IMR-90 (cell line): ENCODE measurements around the gene ARFGAP3. TPM values are rescaled to one million over a fixed set of nuclear protein-coding genes. Genes with fewer than 3 reads are reported as not detected.

Experiments used
- ATAC-seq: fragments of 200-7000 bp; cut with Tn5 transposase; 2 replicates; pipeline ENCODE4 v1.9.1; 2020; ENCODE audit warnings: low read depth, mild to moderate bottlenecking, moderate library complexity
- BruUV-seq: library from RNA; stranded (reverse); fragments of 400-500 nt; replicated peaks from 2 replicates; lab custom pipeline; 2021; lab: Mats Ljungman, UMichigan
- CTCF ChIA-PET: fragments of 300-600 bp; formaldehyde crosslinking; extraction: SDS; loops from one replicate; lab custom pipeline; 2021; ENCODE audit warnings: antibody characterized with exemption; lab: Yijun Ruan, JAX
- POLR2A ChIA-PET: fragments of 300-600 bp; sonication (Branson Sonifier 250); formaldehyde crosslinking; loops from one replicate; lab custom pipeline; 2022; ENCODE audit warnings: antibody characterized with exemption; ENCODE audit not compliant: unreplicated experiment; lab: Charles Lee
- DNase-seq: peaks from one replicate; pipeline ENCODE4 v3.0.0; 2013
- H2AFZ ChIP-seq: replicated peaks from 2 replicates; pipeline ENCODE3; 2013; ENCODE audit warnings: low read length, mild to moderate bottlenecking; ENCODE audit not compliant: poor library complexity
- H2AK5ac ChIP-seq: 2 replicates; pipeline ENCODE4 v1.6.1; 2013; ENCODE audit warnings: low read depth, low read length, inconsistent platforms
- H2AK9ac ChIP-seq: replicated peaks from 2 replicates; pipeline ENCODE3; 2013; ENCODE audit warnings: mild to moderate bottlenecking, low read depth, low read length, moderate library complexity; ENCODE audit not compliant: poor library complexity
- H2BK120ac ChIP-seq: 2 replicates; pipeline ENCODE4 v1.6.1; 2013; ENCODE audit warnings: low read depth, low read length, inconsistent platforms
- H2BK15ac ChIP-seq: 3 replicates; pipeline ENCODE4 v1.6.1; 2013; ENCODE audit warnings: low read depth, low read length, inconsistent platforms
- H2BK20ac ChIP-seq: 2 replicates; pipeline ENCODE4 v1.6.1; 2013; ENCODE audit warnings: low read depth, mild to moderate bottlenecking, inconsistent platforms, low read length, moderate library complexity
- H2BK5ac ChIP-seq: 2 replicates; pipeline ENCODE4 v1.6.1; 2013; ENCODE audit warnings: mild to moderate bottlenecking, low read depth, low read length, inconsistent platforms; ENCODE audit not compliant: poor library complexity, severe bottlenecking
- H3K14ac ChIP-seq: replicated peaks from 2 replicates; pipeline ENCODE4 v1.6.1; 2013; ENCODE audit warnings: low read depth, low read length, inconsistent platforms
- H3K18ac ChIP-seq: 2 replicates; pipeline ENCODE4 v1.6.1; 2013; ENCODE audit warnings: low read depth, low read length, control low read depth
- H3K23ac ChIP-seq: 2 replicates; pipeline ENCODE4 v1.6.1; 2013; ENCODE audit warnings: low read depth, low read length, inconsistent platforms
- H3K27ac ChIP-seq: 2 replicates; pipeline ENCODE4 v1.5.1; 2013; ENCODE audit warnings: mild to moderate bottlenecking, control low read depth, low read length; ENCODE audit not compliant: insufficient read depth
- H3K27me3 ChIP-seq: 2 replicates; pipeline ENCODE4 v1.6.1; 2013; ENCODE audit warnings: low read length; ENCODE audit not compliant: control insufficient read depth, insufficient read depth
- H3K36me3 ChIP-seq: 2 replicates; pipeline ENCODE4 v1.6.1; 2013; ENCODE audit warnings: low read length, mixed read lengths; ENCODE audit not compliant: control insufficient read depth, insufficient read depth
- H3K4ac ChIP-seq: 2 replicates; pipeline ENCODE4 v1.6.1; 2013; ENCODE audit warnings: low read depth, low read length, inconsistent platforms
- H3K4me1 ChIP-seq: 2 replicates; pipeline ENCODE4 v1.6.1; 2013; ENCODE audit warnings: low read length, mixed read lengths; ENCODE audit not compliant: control insufficient read depth, insufficient read depth
- H3K4me2 ChIP-seq: 2 replicates; pipeline ENCODE4 v1.6.1; 2013; ENCODE audit warnings: low read depth, mild to moderate bottlenecking, control low read depth, low read length, moderate library complexity
- H3K4me3 ChIP-seq: 2 replicates; pipeline ENCODE4 v1.5.1; 2013; ENCODE audit warnings: low read depth, mild to moderate bottlenecking, control low read depth, low read length, moderate library complexity; ENCODE audit not compliant: insufficient read depth
- H3K56ac ChIP-seq: 2 replicates; pipeline ENCODE4 v1.6.1; 2013; ENCODE audit warnings: low read length, inconsistent platforms; ENCODE audit not compliant: insufficient read depth; ENCODE audit errors: extremely low read depth
- H3K79me1 ChIP-seq, 2 experiments: 2 replicates each; pipeline ENCODE4 v1.6.1; 2013; ENCODE audit warnings: low read length in 2 of 2, inconsistent platforms in 1 of 2, low read depth in 1 of 2
- H3K9ac ChIP-seq: 2 replicates; pipeline ENCODE4 v1.6.1; 2013; ENCODE audit warnings: low read depth, low read length, control low read depth
- H3K9me1 ChIP-seq: 2 replicates; pipeline ENCODE4 v1.6.1; 2013; ENCODE audit warnings: low read length, inconsistent platforms; ENCODE audit not compliant: insufficient read depth
- H3K9me3 ChIP-seq: 2 replicates; pipeline ENCODE4 v1.6.1; 2013; ENCODE audit warnings: low read length; ENCODE audit not compliant: control insufficient read depth, insufficient read depth
- H4K20me1 ChIP-seq: 2 replicates; pipeline ENCODE4 v1.6.1; 2013; ENCODE audit warnings: low read length, inconsistent platforms; ENCODE audit not compliant: insufficient read depth
- H4K5ac ChIP-seq: 2 replicates; pipeline ENCODE4 v1.6.1; 2013; ENCODE audit warnings: mild to moderate bottlenecking, low read depth, low read length, control low read depth
- H4K8ac ChIP-seq, 2 experiments: 2 replicates each; pipeline ENCODE4 v1.6.1; 2013; ENCODE audit warnings: low read depth in 2 of 2, low read length in 2 of 2, control low read depth in 1 of 2, inconsistent platforms in 1 of 2
- H4K91ac ChIP-seq: 2 replicates; pipeline ENCODE4 v1.6.1; 2013; ENCODE audit warnings: low read depth, low read length, inconsistent platforms; ENCODE audit not compliant: insufficient read depth
- BHLHE40 ChIP-seq: fragments of 150-350 bp; IDR thresholded peaks from 2 replicates; pipeline ENCODE4 v1.6.1; 2016; ENCODE audit warnings: mild to moderate bottlenecking, low read depth, low read length
- CEBPB ChIP-seq: IDR thresholded peaks from 2 replicates; pipeline ENCODE4 v1.6.1; 2012; ENCODE audit warnings: low read depth, low read length, improper control_type of control experiment
- CHD1 ChIP-seq: IDR thresholded peaks from 2 replicates; pipeline ENCODE4 v1.6.1; 2012; ENCODE audit warnings: low read depth, low read length, improper control_type of control experiment
- CTCF ChIP-seq: conservative IDR thresholded peaks from 2 replicates; pipeline ENCODE4 v1.5.1; 2012; ENCODE audit warnings: mild to moderate bottlenecking, low read depth, low read length, improper control_type of control experiment
- ELK1 ChIP-seq: fragments of 150-350 bp; IDR thresholded peaks from 2 replicates; pipeline ENCODE4 v1.6.1; 2016; ENCODE audit warnings: low read depth, mild to moderate bottlenecking, low read length, moderate library complexity, borderline replicate concordance
- FOS ChIP-seq: fragments of 150-350 bp; IDR thresholded peaks from 2 replicates; pipeline ENCODE4 v1.6.1; 2016; ENCODE audit warnings: low read depth, low read length
- MAFK ChIP-seq: IDR thresholded peaks from 2 replicates; pipeline ENCODE4 v1.6.1; 2012; ENCODE audit warnings: low read depth, low read length, improper control_type of control experiment
- MAZ ChIP-seq: IDR thresholded peaks from 2 replicates; pipeline ENCODE4 v1.6.1; 2012; ENCODE audit warnings: low read depth, mild to moderate bottlenecking, low read length, improper control_type of control experiment, moderate library complexity, borderline replicate concordance
- MXI1 ChIP-seq: IDR thresholded peaks from 2 replicates; pipeline ENCODE4 v1.6.1; 2012; ENCODE audit warnings: low read depth, mild to moderate bottlenecking, low read length, moderate library complexity, borderline replicate concordance
- NFE2L2 ChIP-seq: fragments of 150-350 bp; IDR thresholded peaks from 2 replicates; pipeline ENCODE4 v1.6.1; 2016; ENCODE audit warnings: low read depth, mild to moderate bottlenecking, low read length
- POLR2A ChIP-seq: IDR thresholded peaks from 2 replicates; pipeline ENCODE4 v1.6.1; 2012; ENCODE audit warnings: mild to moderate bottlenecking, low read depth, low read length
- RAD21 ChIP-seq: IDR thresholded peaks from 2 replicates; pipeline ENCODE4 v1.6.1; 2012; ENCODE audit warnings: low read length, improper control_type of control experiment
- RCOR1 ChIP-seq: IDR thresholded peaks from 2 replicates; pipeline ENCODE4 v1.6.1; 2012; ENCODE audit warnings: mild to moderate bottlenecking, low read length, improper control_type of control experiment; ENCODE audit not compliant: insufficient replicate concordance
- RFX5 ChIP-seq: IDR thresholded peaks from 2 replicates; pipeline ENCODE4 v1.8.0; 2012; ENCODE audit warnings: low read depth, mild to moderate bottlenecking, low read length, moderate library complexity
- SMC3 ChIP-seq: fragments of 150-350 bp; IDR thresholded peaks from 2 replicates; pipeline ENCODE4 v1.6.1; 2016; ENCODE audit warnings: low read depth, mild to moderate bottlenecking, antibody characterized with exemption, low read length, moderate library complexity
- WGBS, 2 experiments: methylation state at CpG; one replicate each; pipeline versions ENCODE4 v1.1.5 to v1.1.7; 2013; ENCODE audit warnings: missing lambda C conversion rate in 2 of 2; ENCODE audit not compliant: insufficient read length in 1 of 2; ENCODE audit errors: extremely low coverage in 2 of 2; 5-methylcytosine and 5-hydroxymethylcytosine counted together
- dilution Hi-C: fragments of 300-500 bp; cut with HindIII; formaldehyde crosslinking; loops from one replicate; pipeline ENCODE4 v1.14.3; 2018; ENCODE audit warnings: low sequenced_read_pairs; ENCODE audit not compliant: unreplicated experiment
- in situ Hi-C: fragments of 300-500 bp; cut with MboI; formaldehyde crosslinking; loops from 3 replicates; pipeline ENCODE4 v1.14.3; 2019; ENCODE audit warnings: low sequenced_read_pairs, inconsistent platforms, mixed read lengths
- intact Hi-C: fragments of 100-400 bp; cut with micrococcal nuclease; formaldehyde crosslinking; loops from 2 replicates; pipeline ENCODE4 v1.10.0; 2022
- polyA plus RNA-seq, 3 experiments: library from polyadenylated mRNA; depleted of rRNA; stranded (reverse); fragments of >200 nt; gene quantifications; 2 replicates each; pipeline ENCODE4 v1.2.3, GENCODE V29; 2012; ENCODE audit warnings: low replicate concordance in 1 of 3
- total RNA-seq: library from RNA; depleted of rRNA; stranded (reverse); fragments of >200 nt; gene quantifications from 2 replicates; pipeline ENCODE4 v1.2.3, GENCODE V29; 2012
- TF ChIP-seq, protein P1 (sequence below): fragments of 150-350 bp; IDR thresholded peaks from 2 replicates; pipeline ENCODE4 v1.6.1; 2017; ENCODE audit warnings: mild to moderate bottlenecking, antibody characterized with exemption, low read length, low read depth

The ARFGAP3 gene
- total and polyA plus RNA-seq, 2 of the 4 experiments (the other 2 are of a cell fraction), result 50.0 to 70.1 TPM

- Histone ChIP-seq H3K4ac (no peak overlapping the region), H4K91ac (no peak overlapping the region), H3K79me1 (peaks cover 20 to 39% of the 10 kb centered on the region in 2 experiments), H3K4me1 (no peaks in the 10 kb centered on the region), H2AK9ac (no peak overlapping the region), H2BK15ac (no peak overlapping the region), H3K36me3 (peaks cover 71% of the 10 kb centered on the region), H4K5ac (no peak overlapping the region), H3K56ac (no peak overlapping the region), H3K4me2 (no peak overlapping the region), H3K9me3 (no peaks in the 10 kb centered on the region), H3K18ac (no peak overlapping the region), H4K8ac (no peak overlapping the region), H3K4me3 (no peak overlapping the region), H3K27me3 (no peaks in the 10 kb centered on the region), H3K27ac (no peak overlapping the region), H3K9me1 (no peaks in the 10 kb centered on the region; the same call in 1 of the 2 replicates), H2BK20ac (no peak overlapping the region), H3K23ac (no peak overlapping the region), H3K9ac (no peak overlapping the region), H2AFZ (no peak overlapping the region), H3K14ac (no peak overlapping the region), H4K20me1 (peaks cover 7% of the 10 kb centered on the region; the same call in 1 of the 2 replicates), H2BK120ac (no peak overlapping the region), H2AK5ac (no peak overlapping the region), H2BK5ac (no peak overlapping the region)
- POLR2A ChIA-PET, result no interaction called here
- ATAC-seq (no peak), DNase-seq (no peak)
- TF ChIP-seq POLR2A, result no peak
- TF ChIP-seq RAD21, result no peak
- no peak for TF ChIP-seq MAZ
- no peak for TF ChIP-seq FOS
- no peak for TF ChIP-seq CTCF
- TF ChIP-seq RFX5, result no peak
- TF ChIP-seq MAFK, result no peak
- no peak for TF ChIP-seq CHD1
- no peak for TF ChIP-seq BHLHE40
- no peak for TF ChIP-seq ELK1
- TF ChIP-seq MXI1, result no peak
- TF ChIP-seq SMC3, result no peak
- TF ChIP-seq, protein P1, sequence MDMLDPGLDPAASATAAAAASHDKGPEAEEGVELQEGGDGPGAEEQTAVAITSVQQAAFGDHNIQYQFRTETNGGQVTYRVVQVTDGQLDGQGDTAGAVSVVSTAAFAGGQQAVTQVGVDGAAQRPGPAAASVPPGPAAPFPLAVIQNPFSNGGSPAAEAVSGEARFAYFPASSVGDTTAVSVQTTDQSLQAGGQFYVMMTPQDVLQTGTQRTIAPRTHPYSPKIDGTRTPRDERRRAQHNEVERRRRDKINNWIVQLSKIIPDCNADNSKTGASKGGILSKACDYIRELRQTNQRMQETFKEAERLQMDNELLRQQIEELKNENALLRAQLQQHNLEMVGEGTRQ, result no peak
- no peak for TF ChIP-seq CEBPB
- no peak for TF ChIP-seq RCOR1
- TF ChIP-seq NFE2L2, result no peak
- in situ Hi-C loops (no loop called here), intact Hi-C loops (no loop called here), dilution Hi-C loops (no loop called here)
- no TSS peak for BruUV-seq
- WGBS, 2 experiments, result 100% methylated on average over 3 of the region's 9 CpGs; no CpG with 5 or more reads in 1 of the 2 experiments
- CTCF ChIA-PET, result interaction anchor here (1.1 kb wide), 1 partner anchor 19 kb away, joined by 3 read pairs; no protein-coding TSS in a partner anchor
Measured at GRCh38 chr22:42883970-42884369, 26.9 kb upstream of the ARFGAP3 start.
